Type B pancreatic cell (in vitro differentiated cells): ENCODE data around the gene GADD45G. TPM values are rescaled to one million over a fixed set of nuclear protein-coding genes. Genes with fewer than 3 reads are reported as not detected.

ENCODE experiments used
- DNase-seq: peaks from one replicate; pipeline ENCODE4 v3.0.0; 2021; ENCODE audit warnings: mixed read lengths; ENCODE audit not compliant: unreplicated experiment; ENCODE audit errors: extremely low spot score
- H3K27ac Mint-ChIP-seq: 2 replicates; pipeline ENCODE4 v1.8.0; 2021; ENCODE audit warnings: mild to moderate bottlenecking, mixed read lengths
- H3K27me3 Mint-ChIP-seq: 2 replicates; pipeline ENCODE4 v1.8.0; 2021; ENCODE audit warnings: mixed read lengths
- H3K36me3 Mint-ChIP-seq: 2 replicates; pipeline ENCODE4 v1.8.0; 2021; ENCODE audit warnings: mixed read lengths
- H3K4me1 Mint-ChIP-seq: one replicate; pipeline ENCODE4 v1.8.0; 2021; ENCODE audit warnings: mixed read lengths; ENCODE audit not compliant: unreplicated experiment
- H3K4me3 Mint-ChIP-seq: 2 replicates; pipeline ENCODE4 v1.8.0; 2021; ENCODE audit warnings: mild to moderate bottlenecking, mixed read lengths
- H3K9me3 Mint-ChIP-seq: 2 replicates; pipeline ENCODE4 v1.8.0; 2021; ENCODE audit warnings: mixed read lengths
- CTCF ChIP-seq: fragments of 200-600 bp; sonication (generic); conservative IDR thresholded peaks from 2 replicates; pipeline ENCODE4 v1.5.0; 2021; ENCODE audit warnings: antibody characterized with exemption, mild to moderate bottlenecking
- total RNA-seq: library from RNA; stranded (reverse); gene quantifications from 2 replicates; pipeline ENCODE4 v1.2.1, GENCODE V29; 2021; ENCODE audit warnings: low replicate concordance

GADD45G gene
- total RNA-seq, 1 donor from 2014 or later: 12.2 TPM

GRCh38 chr9:89628601-89629000, 23.8 kb downstream of the GADD45G start:
- Mint-ChIP-seq H3K4me1 (peaks cover 8% of the 10 kb centered on the region), H3K27me3 (no peaks in the 10 kb centered on the region), H3K27ac (no peak overlapping the region), H3K9me3 (no peaks in the 10 kb centered on the region), H3K4me3 (no peak overlapping the region), H3K36me3 (no peaks in the 10 kb centered on the region)
- TF ChIP-seq CTCF: no peak
- DNase-seq: no peak

GRCh38 chr9:89629081-89629976, 24.5 kb downstream of the GADD45G start:
- H3K27ac Mint-ChIP-seq: no peak overlapping the region
- no peak for DNase-seq
- H3K36me3 Mint-ChIP-seq: no peaks in the 10 kb centered on the region
- no peak for TF ChIP-seq CTCF
- H3K4me3 Mint-ChIP-seq: no peak overlapping the region
- no peaks in the 10 kb centered on the region for H3K27me3 Mint-ChIP-seq
- H3K9me3 Mint-ChIP-seq: no peaks in the 10 kb centered on the region
- peaks cover 6% of the 10 kb centered on the region for H3K4me1 Mint-ChIP-seq

GRCh38 chr9:89630508-89630907, 25.7 kb downstream of the GADD45G start:
- no peaks in the 10 kb centered on the region for H3K27me3 Mint-ChIP-seq
- no peak for TF ChIP-seq CTCF
- H3K4me1 Mint-ChIP-seq: peaks cover 12% of the 10 kb centered on the region
- no peak for DNase-seq
- no peak overlapping the region for H3K4me3 Mint-ChIP-seq
- no peak overlapping the region for H3K27ac Mint-ChIP-seq
- no peaks in the 10 kb centered on the region for H3K36me3 Mint-ChIP-seq
- no peaks in the 10 kb centered on the region for H3K9me3 Mint-ChIP-seq

- Mint-ChIP-seq H3K27ac (no peak overlapping the region), H3K9me3 (no peaks in the 10 kb centered on the region), H3K4me1 (peaks cover 12% of the 10 kb centered on the region), H3K4me3 (no peak overlapping the region), H3K36me3 (no peaks in the 10 kb centered on the region), H3K27me3 (no peaks in the 10 kb centered on the region)
- no peak for TF ChIP-seq CTCF
- no peak for DNase-seq
Observed at GRCh38 chr9:89631384-89631783, 26.6 kb downstream of the GADD45G start.

GRCh38 chr9:89632192-89632733, 27.5 kb downstream of the GADD45G start:
- DNase-seq: no peak
- Mint-ChIP-seq H3K4me3 (no peak overlapping the region), H3K4me1 (peaks cover 6% of the 10 kb centered on the region), H3K27me3 (no peaks in the 10 kb centered on the region), H3K27ac (no peak overlapping the region), H3K36me3 (no peaks in the 10 kb centered on the region), H3K9me3 (no peaks in the 10 kb centered on the region)
- no peak for TF ChIP-seq CTCF
